ENCODE results near the gene PLEKHG1. TPM values are rescaled to one million over a fixed set of nuclear protein-coding genes. Genes with fewer than 3 reads are reported as not detected.

Gene PLEKHG1
- total RNA-seq, 1 donor from 2014 or later = 42.2 TPM

DNA sequence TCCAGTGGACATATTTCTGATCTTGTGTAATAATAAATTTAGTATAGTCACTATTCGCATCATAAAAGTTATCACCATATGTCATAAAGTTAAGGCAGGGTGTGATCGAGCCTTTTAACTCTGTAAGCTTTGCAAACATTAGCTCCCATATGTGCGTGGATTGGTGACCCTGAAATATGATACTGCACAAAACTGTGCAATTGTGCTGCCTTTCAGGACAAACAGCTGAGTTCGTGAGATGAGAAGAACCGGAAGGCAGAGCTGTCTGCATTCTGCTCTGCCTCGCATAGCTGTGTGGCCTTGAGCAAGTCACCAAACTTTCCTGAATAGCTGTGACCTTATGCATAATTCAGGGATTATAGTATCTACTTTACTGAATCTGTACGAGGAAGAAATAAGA is 3.2 kb upstream of the PLEKHG1 start:
- peaks cover 21% of the 10 kb centered on the region for H3K27me3 Mint-ChIP-seq
- DNase-seq (ENCODE audit: low spot score, unreplicated experiment) = no peak
- no peak overlapping the region for H3K27ac Mint-ChIP-seq
- H3K4me3 Mint-ChIP-seq (ENCODE audit: low read depth) = no peak overlapping the region
- TF ChIP-seq, protein P1, sequence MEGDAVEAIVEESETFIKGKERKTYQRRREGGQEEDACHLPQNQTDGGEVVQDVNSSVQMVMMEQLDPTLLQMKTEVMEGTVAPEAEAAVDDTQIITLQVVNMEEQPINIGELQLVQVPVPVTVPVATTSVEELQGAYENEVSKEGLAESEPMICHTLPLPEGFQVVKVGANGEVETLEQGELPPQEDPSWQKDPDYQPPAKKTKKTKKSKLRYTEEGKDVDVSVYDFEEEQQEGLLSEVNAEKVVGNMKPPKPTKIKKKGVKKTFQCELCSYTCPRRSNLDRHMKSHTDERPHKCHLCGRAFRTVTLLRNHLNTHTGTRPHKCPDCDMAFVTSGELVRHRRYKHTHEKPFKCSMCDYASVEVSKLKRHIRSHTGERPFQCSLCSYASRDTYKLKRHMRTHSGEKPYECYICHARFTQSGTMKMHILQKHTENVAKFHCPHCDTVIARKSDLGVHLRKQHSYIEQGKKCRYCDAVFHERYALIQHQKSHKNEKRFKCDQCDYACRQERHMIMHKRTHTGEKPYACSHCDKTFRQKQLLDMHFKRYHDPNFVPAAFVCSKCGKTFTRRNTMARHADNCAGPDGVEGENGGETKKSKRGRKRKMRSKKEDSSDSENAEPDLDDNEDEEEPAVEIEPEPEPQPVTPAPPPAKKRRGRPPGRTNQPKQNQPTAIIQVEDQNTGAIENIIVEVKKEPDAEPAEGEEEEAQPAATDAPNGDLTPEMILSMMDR (IDR thresholded peaks at IDR 0.05; ENCODE audit: unreplicated experiment) = no peak
- peaks cover 3% of the 10 kb centered on the region for H3K9me3 Mint-ChIP-seq (ENCODE audit: low read depth)
- H3K4me1 Mint-ChIP-seq (ENCODE audit: low read depth) = peaks cover 14% of the 10 kb centered on the region
- H3K36me3 Mint-ChIP-seq (ENCODE audit: insufficient read depth) = no peaks in the 10 kb centered on the region

DNA sequence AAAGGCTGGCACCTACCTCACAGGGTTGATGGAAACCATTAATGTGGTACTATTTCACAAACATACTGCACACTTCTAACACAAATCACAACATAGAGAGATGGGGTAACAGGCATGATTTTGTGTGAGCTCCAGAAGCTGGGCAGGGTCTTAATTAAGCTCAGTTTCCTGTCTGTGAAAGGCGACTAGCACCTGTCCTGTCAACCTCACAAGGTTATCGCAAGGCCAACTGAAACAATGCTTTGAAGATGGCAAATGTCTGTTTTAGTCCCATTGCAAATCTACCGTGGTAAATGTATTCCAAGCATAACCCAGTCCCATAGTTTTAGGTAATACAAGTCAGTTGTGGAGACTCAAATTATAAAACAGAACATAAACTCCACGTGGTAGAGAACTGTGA is 1.3 kb upstream of the PLEKHG1 start:
- peak overlapping the region; percentile 73 for H3K4me3 Mint-ChIP-seq (ENCODE audit: low read depth)
- H3K4me1 Mint-ChIP-seq (ENCODE audit: low read depth) = peaks cover 16% of the 10 kb centered on the region
- DNase-seq (ENCODE audit: low spot score, unreplicated experiment) = no peak
- peaks cover 21% of the 10 kb centered on the region for H3K27me3 Mint-ChIP-seq
- H3K36me3 Mint-ChIP-seq (ENCODE audit: insufficient read depth) = peaks cover 1% of the 10 kb centered on the region
- TF ChIP-seq, protein P1 (IDR thresholded peaks at IDR 0.05; ENCODE audit: unreplicated experiment) = no peak
- no peaks in the 10 kb centered on the region for H3K9me3 Mint-ChIP-seq (ENCODE audit: low read depth)
- H3K27ac Mint-ChIP-seq = no peak overlapping the region

DNA sequence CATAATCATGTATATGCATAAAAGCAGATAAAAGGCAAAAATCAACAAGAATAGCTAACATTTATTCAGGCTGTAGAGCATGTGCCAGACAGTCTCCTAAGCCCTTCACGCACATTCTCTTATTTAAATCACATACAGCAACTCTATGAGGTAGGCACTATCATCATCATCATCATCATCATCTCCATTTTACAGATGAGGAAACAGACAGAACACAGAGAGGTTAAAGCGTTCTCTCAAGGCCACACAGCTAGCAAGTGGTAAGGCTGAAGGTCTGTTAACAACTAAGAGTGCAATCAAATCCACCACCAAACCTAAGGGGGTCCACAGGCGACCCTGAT is 857 bp upstream of the PLEKHG1 start:
- DNase-seq (ENCODE audit: low spot score, unreplicated experiment) = no peak
- Mint-ChIP-seq H3K27ac (peak overlapping the region; percentile 90), H3K4me3 (ENCODE audit: low read depth) (peak overlapping the region; percentile 73), H3K9me3 (ENCODE audit: low read depth) (no peaks in the 10 kb centered on the region), H3K36me3 (ENCODE audit: insufficient read depth) (peaks cover 1% of the 10 kb centered on the region), H3K4me1 (ENCODE audit: low read depth) (peaks cover 16% of the 10 kb centered on the region), H3K27me3 (peaks cover 21% of the 10 kb centered on the region)
- TF ChIP-seq, protein P1 (IDR thresholded peaks at IDR 0.05; ENCODE audit: unreplicated experiment) = no peak

DNA sequence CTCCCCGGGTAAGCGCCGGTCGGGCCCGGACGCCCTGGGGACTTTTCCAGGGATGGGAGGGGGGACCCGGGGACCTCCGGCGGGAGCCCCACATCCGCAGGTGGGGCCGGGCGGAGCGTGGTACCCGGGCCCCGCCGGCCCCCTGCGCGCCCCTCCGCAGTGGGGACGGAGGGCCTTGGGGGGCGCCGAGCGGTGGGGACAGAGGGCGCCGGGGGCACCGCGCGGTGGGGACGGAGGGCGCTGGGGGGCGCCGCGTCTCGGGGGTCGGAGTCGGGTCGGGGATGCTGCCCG is 270 bp downstream of the PLEKHG1 start:
- Mint-ChIP-seq H3K4me1 (ENCODE audit: low read depth) (peaks cover 16% of the 10 kb centered on the region), H3K27ac (no peak overlapping the region), H3K9me3 (ENCODE audit: low read depth) (no peaks in the 10 kb centered on the region), H3K4me3 (ENCODE audit: low read depth) (no peak overlapping the region), H3K36me3 (ENCODE audit: insufficient read depth) (peaks cover 1% of the 10 kb centered on the region), H3K27me3 (peaks cover 21% of the 10 kb centered on the region)
- no peak for DNase-seq (ENCODE audit: low spot score, unreplicated experiment)
- TF ChIP-seq, protein P1 (IDR thresholded peaks at IDR 0.05; ENCODE audit: unreplicated experiment) = no peak

DNA sequence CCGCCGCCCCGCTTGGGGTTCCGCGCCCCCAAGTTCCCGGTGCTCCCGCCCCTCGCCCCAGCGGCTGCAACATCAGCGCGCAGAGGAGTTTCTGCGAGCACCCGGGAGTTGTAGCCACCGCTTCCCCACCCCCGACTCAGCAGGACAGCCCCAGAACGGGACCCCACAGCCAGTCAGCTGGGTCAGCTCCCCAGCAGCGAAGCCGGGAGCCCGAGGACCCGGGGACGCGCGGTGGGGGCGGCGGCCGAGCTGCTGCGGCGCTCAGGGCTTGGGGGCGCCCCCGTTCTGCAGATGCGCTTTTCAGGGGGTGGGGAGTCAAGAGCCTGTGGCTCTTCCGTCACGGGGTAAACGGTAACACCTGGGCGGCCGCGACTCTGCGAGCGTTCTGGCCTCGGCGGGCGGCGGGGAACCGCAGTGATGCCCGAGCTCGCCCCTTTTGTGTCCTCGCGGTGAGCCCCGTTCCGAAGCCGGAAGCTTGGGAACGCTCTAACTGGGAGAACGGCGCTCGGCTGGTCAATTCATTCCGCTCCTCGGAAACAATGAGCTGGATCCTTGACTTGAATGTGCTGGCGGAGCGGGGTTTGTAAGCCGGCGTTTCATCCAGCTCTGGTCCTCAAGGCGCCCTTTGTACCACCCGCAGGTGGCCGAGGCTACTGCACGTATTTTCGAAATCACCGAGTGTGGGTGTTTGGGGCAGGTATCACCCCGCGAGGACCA is 774 bp downstream of the PLEKHG1 start:
- Mint-ChIP-seq H3K27ac (peak overlapping the region; percentile 98), H3K36me3 (ENCODE audit: insufficient read depth) (peaks cover 1% of the 10 kb centered on the region), H3K27me3 (peaks cover 21% of the 10 kb centered on the region), H3K4me3 (ENCODE audit: low read depth) (peak overlapping the region; percentile 97), H3K4me1 (ENCODE audit: low read depth) (peaks cover 16% of the 10 kb centered on the region), H3K9me3 (ENCODE audit: low read depth) (no peaks in the 10 kb centered on the region)
- TF ChIP-seq, protein P1 (IDR thresholded peaks at IDR 0.05; ENCODE audit: unreplicated experiment) = peak; percentile 70
- peak; percentile 71 for DNase-seq (ENCODE audit: low spot score, unreplicated experiment)

Data from progenitor cell of endocrine pancreas (in vitro differentiated cells).